MM.1S (cell line): ENCODE measurements around the gene C10orf90.

ENCODE experiments used
- DNase-seq: peaks from one replicate; pipeline ENCODE4 v3.0.0-alpha.2; 2015
- H2AFZ ChIP-seq: fragments of 300-600 bp; sonication (generic); 2 replicates; pipeline ENCODE4 v1.6.0; 2016; ENCODE audit warnings: antibody characterized with exemption, low read length
- H3F3A ChIP-seq: fragments of 300-600 bp; sonication (generic); 2 replicates; pipeline ENCODE4 v1.6.1; 2016; ENCODE audit warnings: mild to moderate bottlenecking, antibody characterized with exemption, low read length, moderate library complexity, mixed read lengths; ENCODE audit not compliant: insufficient read depth
- H3K27ac ChIP-seq: fragments of 300-600 bp; sonication (generic); 2 replicates; pipeline ENCODE4 v1.5.1; 2016; ENCODE audit warnings: mild to moderate bottlenecking, low read length
- H3K27me3 ChIP-seq: fragments of 300-600 bp; sonication (generic); replicated peaks from 2 replicates; pipeline ENCODE4 v1.6.0; 2016; ENCODE audit warnings: low read length; ENCODE audit not compliant: insufficient read depth
- H3K36me3 ChIP-seq: fragments of 300-600 bp; sonication (generic); replicated peaks from 2 replicates; pipeline ENCODE4 v1.6.1; 2016; ENCODE audit warnings: mild to moderate bottlenecking, low read length, mixed read lengths; ENCODE audit not compliant: insufficient read depth
- H3K4me1 ChIP-seq: fragments of 300-600 bp; sonication (generic); 2 replicates; pipeline ENCODE4 v1.6.1; 2016; ENCODE audit warnings: low read length, mixed read lengths
- H3K4me2 ChIP-seq: fragments of 300-600 bp; sonication (generic); 2 replicates; pipeline ENCODE4 v1.6.0; 2016; ENCODE audit warnings: low read depth, low read length
- H3K4me3 ChIP-seq: fragments of 300-600 bp; sonication (generic); 2 replicates; pipeline ENCODE4 v1.5.1; 2016; ENCODE audit warnings: low read length, mixed read lengths
- H3K79me2 ChIP-seq: fragments of 300-600 bp; sonication (generic); 2 replicates; pipeline ENCODE4 v1.6.1; 2016; ENCODE audit warnings: mixed run types, low read length, mixed read lengths
- H3K9ac ChIP-seq: fragments of 300-600 bp; sonication (generic); 2 replicates; pipeline ENCODE4 v1.6.1; 2016; ENCODE audit warnings: low read length, mixed read lengths
- H3K9me2 ChIP-seq: fragments of 300-600 bp; sonication (generic); replicated peaks from 2 replicates; pipeline ENCODE4 v1.6.1; 2016; ENCODE audit warnings: mild to moderate bottlenecking, low read length, mixed read lengths; ENCODE audit not compliant: insufficient read depth
- H3K9me3 ChIP-seq: fragments of 300-600 bp; sonication (generic); replicated peaks from 2 replicates; pipeline ENCODE4 v1.6.1; 2016; ENCODE audit warnings: mild to moderate bottlenecking, low read length, mixed read lengths; ENCODE audit not compliant: insufficient read depth
- H4K20me1 ChIP-seq: fragments of 300-600 bp; sonication (generic); 2 replicates; pipeline ENCODE4 v1.6.1; 2016; ENCODE audit warnings: mild to moderate bottlenecking, low read length, moderate library complexity, mixed read lengths; ENCODE audit not compliant: insufficient read depth
- CTCF ChIP-seq: fragments of 300-600 bp; sonication (generic); IDR thresholded peaks from 2 replicates; pipeline ENCODE4 v1.5.1; 2016; ENCODE audit warnings: antibody characterized with exemption, low read length, mixed read lengths
- EZH2 ChIP-seq: fragments of 300-600 bp; sonication (generic); optimal IDR thresholded peaks from 2 replicates; pipeline ENCODE3; 2017; ENCODE audit warnings: low read depth, mild to moderate bottlenecking, antibody characterized with exemption, low read length, mixed read lengths
- EZH2phosphoT487 ChIP-seq: fragments of 300-600 bp; sonication (generic); IDR thresholded peaks from 2 replicates; pipeline ENCODE4 v1.6.1; 2018; ENCODE audit warnings: antibody characterized with exemption, low read length

Gene C10orf90

GRCh38 chr10:126584836-126585235, 85.7 kb downstream of the C10orf90 start:
- H2AFZ ChIP-seq: no peak overlapping the region
- no peaks in the 10 kb centered on the region for H3F3A ChIP-seq
- no peak overlapping the region for H3K9ac ChIP-seq
- no peak overlapping the region for H3K4me3 ChIP-seq
- no peak overlapping the region for H3K4me2 ChIP-seq
- TF ChIP-seq EZH2phosphoT487 (no peak), EZH2 (no peak), CTCF (no peak)
- H4K20me1 ChIP-seq: no peaks in the 10 kb centered on the region
- H3K27me3 ChIP-seq: no peaks in the 10 kb centered on the region
- no peaks in the 10 kb centered on the region for H3K4me1 ChIP-seq
- DNase-seq: no peak
- H3K9me3 ChIP-seq: no peaks in the 10 kb centered on the region
- H3K79me2 ChIP-seq: no peaks in the 10 kb centered on the region
- H3K9me2 ChIP-seq: no peaks in the 10 kb centered on the region
- no peaks in the 10 kb centered on the region for H3K36me3 ChIP-seq
- no peak overlapping the region for H3K27ac ChIP-seq

- DNase-seq: no peak
- H3K9me2 ChIP-seq: no peaks in the 10 kb centered on the region
- no peaks in the 10 kb centered on the region for H3K79me2 ChIP-seq
- no peak overlapping the region for H3K4me3 ChIP-seq
- no peaks in the 10 kb centered on the region for H4K20me1 ChIP-seq
- no peak overlapping the region for H3K9ac ChIP-seq
- no peak overlapping the region for H3K4me2 ChIP-seq
- no peaks in the 10 kb centered on the region for H3K4me1 ChIP-seq
- H3F3A ChIP-seq: no peaks in the 10 kb centered on the region
- no peaks in the 10 kb centered on the region for H3K36me3 ChIP-seq
- no peak for TF ChIP-seq EZH2
- no peaks in the 10 kb centered on the region for H3K27me3 ChIP-seq
- no peak overlapping the region for H3K27ac ChIP-seq
- H2AFZ ChIP-seq: no peak overlapping the region
- no peaks in the 10 kb centered on the region for H3K9me3 ChIP-seq
Measured at GRCh38 chr10:126583552-126584200, 86.8 kb downstream of the C10orf90 start.

- Histone ChIP-seq H3F3A (no peaks in the 10 kb centered on the region), H3K9me2 (no peaks in the 10 kb centered on the region), H3K9me3 (no peaks in the 10 kb centered on the region), H3K4me1 (no peaks in the 10 kb centered on the region), H3K4me3 (no peak overlapping the region), H2AFZ (no peak overlapping the region), H3K36me3 (no peaks in the 10 kb centered on the region), H3K4me2 (no peak overlapping the region), H3K9ac (no peak overlapping the region), H3K27ac (no peak overlapping the region), H3K79me2 (no peaks in the 10 kb centered on the region), H3K27me3 (no peaks in the 10 kb centered on the region), H4K20me1 (no peaks in the 10 kb centered on the region)
- TF ChIP-seq CTCF: no peak
- no peak for TF ChIP-seq EZH2phosphoT487
- no peak for TF ChIP-seq EZH2
- no peak for DNase-seq
Measured at GRCh38 chr10:126581648-126582046, 88.8 kb downstream of the C10orf90 start.

GRCh38 chr10:126580873-126581647, 89.4 kb downstream of the C10orf90 start:
- Histone ChIP-seq H3K9me3 (no peaks in the 10 kb centered on the region), H3K27ac (no peak overlapping the region)

More at GRCh38 chr10:126580873-126581647, 89.4 kb downstream of the C10orf90 start:
- no peaks in the 10 kb centered on the region for H3K4me1 ChIP-seq
- no peak overlapping the region for H3K4me2 ChIP-seq
- H3K36me3 ChIP-seq: no peaks in the 10 kb centered on the region
- no peak for DNase-seq
- H2AFZ ChIP-seq: no peak overlapping the region
- no peaks in the 10 kb centered on the region for H3K27me3 ChIP-seq
- H3K9ac ChIP-seq: no peak overlapping the region
- H3K9me2 ChIP-seq: no peaks in the 10 kb centered on the region
- TF ChIP-seq CTCF: no peak
- TF ChIP-seq EZH2: no peak
- TF ChIP-seq EZH2phosphoT487: no peak
- no peak overlapping the region for H3K4me3 ChIP-seq
- no peaks in the 10 kb centered on the region for H3K79me2 ChIP-seq
- no peaks in the 10 kb centered on the region for H4K20me1 ChIP-seq
- no peaks in the 10 kb centered on the region for H3F3A ChIP-seq
